Astrocyte (in vitro differentiated cells and primary cell): Measurements from ENCODE around the gene ZNF800.

ENCODE experiments used
- CTCF ChIP-seq: IDR thresholded peaks from 2 replicates; pipeline ENCODE4 v1.5.1; 2011; ENCODE audit warnings: low read depth, mild to moderate bottlenecking, inconsistent platforms, low read length, moderate library complexity; ENCODE audit not compliant: insufficient read depth
- EZH2 ChIP-seq: IDR thresholded peaks from 2 replicates; pipeline ENCODE4 v1.6.1; 2012; ENCODE audit warnings: mild to moderate bottlenecking, low read length, inconsistent platforms; ENCODE audit not compliant: insufficient read depth

DNA sequence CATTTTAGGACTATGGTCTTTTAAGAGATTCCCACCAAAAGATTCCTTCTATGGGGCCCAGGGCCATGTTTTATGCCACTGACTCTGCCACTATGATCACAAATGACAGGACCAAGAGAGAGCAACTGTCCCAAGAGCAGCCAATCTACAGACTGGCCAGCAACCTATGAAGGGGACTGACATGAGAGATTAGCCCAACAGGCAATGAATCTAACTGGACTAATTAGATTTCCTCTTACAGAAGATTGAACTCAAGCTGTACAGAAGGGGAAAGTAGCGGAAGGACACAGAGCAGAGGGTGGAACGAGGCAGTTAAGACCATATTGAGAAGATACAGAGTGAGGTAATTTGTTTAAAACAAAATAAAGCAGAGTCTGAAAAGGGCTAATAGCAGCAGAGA lies 25.8 kb downstream of the ZNF800 start:
- TF ChIP-seq CTCF (no peak), EZH2 (no peak)
